Activated naive CD8-positive, alpha-beta T cell (primary cell): ENCODE results near the gene UBE2QL1.
A peak's percentile ranks its signal among the peaks of the same experiment; 100 is the strongest.

Experiments
- H3K27ac Mint-ChIP-seq: one replicate; pipeline ENCODE4 v1.8.0; 2021; ENCODE audit warnings: mixed read lengths
- H3K27me3 Mint-ChIP-seq: one replicate; pipeline ENCODE4 v1.8.0; 2021; ENCODE audit warnings: mixed read lengths
- H3K36me3 Mint-ChIP-seq: one replicate; pipeline ENCODE4 v1.8.0; 2021; ENCODE audit warnings: mixed read lengths
- H3K4me1 Mint-ChIP-seq: one replicate; pipeline ENCODE4 v1.8.0; 2021; ENCODE audit warnings: low read depth, mixed read lengths
- H3K4me3 Mint-ChIP-seq: one replicate; pipeline ENCODE4 v1.8.0; 2021; ENCODE audit warnings: mild to moderate bottlenecking, mixed read lengths
- H3K9me3 Mint-ChIP-seq: one replicate; pipeline ENCODE4 v1.8.0; 2021; ENCODE audit warnings: low read depth, mixed read lengths

Gene UBE2QL1

DNA sequence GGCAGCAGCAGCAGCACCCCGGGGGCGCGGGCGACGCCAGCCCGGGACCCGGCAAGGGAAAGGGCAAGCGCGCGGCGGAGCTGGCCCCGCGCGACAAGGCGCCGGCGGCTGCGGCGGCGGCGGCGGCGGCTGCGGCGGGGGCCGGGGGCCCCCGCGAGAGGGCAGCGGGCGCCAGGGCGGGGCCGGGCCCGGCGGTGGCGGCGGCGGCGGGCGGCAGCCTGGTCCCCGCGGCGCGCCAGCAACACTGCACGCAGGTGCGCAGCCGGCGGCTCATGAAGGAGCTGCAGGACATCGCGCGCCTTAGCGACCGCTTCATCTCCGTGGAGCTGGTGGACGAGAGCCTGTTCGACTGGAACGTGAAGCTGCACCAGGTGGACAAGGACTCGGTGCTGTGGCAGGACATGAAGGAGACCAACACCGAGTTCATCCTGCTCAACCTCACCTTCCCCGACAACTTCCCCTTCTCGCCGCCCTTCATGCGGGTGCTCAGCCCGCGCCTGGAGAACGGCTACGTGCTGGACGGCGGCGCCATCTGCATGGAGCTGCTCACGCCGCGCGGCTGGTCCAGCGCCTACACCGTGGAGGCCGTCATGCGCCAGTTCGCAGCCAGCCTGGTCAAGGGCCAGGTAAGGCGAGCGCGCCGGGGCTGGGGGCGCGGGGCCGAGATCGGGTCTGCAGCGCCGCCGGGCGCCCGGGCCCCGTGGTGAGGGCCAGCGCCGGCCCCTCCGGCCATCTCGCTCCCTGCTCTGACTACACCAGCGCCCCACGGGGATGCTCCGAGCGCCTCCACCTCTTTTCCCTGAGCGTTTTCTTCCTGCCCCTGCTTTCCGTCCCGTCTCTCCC is at the start of gene UBE2QL1:
UBE2QL1 (plus strand) TSS at position 238 of the 843 bp plus-strand sequence; CDS start at position 273, 35 bp downstream.
- Mint-ChIP-seq H3K9me3 (no peaks in the 10 kb centered on the region), H3K4me1 (peaks cover 10% of the 10 kb centered on the region), H3K36me3 (no peaks in the 10 kb centered on the region), H3K27me3 (peaks cover 27% of the 10 kb centered on the region), H3K27ac (no peak within 1 kb of the TSS), H3K4me3 (peak within 1 kb of the TSS; percentile 82)

DNA sequence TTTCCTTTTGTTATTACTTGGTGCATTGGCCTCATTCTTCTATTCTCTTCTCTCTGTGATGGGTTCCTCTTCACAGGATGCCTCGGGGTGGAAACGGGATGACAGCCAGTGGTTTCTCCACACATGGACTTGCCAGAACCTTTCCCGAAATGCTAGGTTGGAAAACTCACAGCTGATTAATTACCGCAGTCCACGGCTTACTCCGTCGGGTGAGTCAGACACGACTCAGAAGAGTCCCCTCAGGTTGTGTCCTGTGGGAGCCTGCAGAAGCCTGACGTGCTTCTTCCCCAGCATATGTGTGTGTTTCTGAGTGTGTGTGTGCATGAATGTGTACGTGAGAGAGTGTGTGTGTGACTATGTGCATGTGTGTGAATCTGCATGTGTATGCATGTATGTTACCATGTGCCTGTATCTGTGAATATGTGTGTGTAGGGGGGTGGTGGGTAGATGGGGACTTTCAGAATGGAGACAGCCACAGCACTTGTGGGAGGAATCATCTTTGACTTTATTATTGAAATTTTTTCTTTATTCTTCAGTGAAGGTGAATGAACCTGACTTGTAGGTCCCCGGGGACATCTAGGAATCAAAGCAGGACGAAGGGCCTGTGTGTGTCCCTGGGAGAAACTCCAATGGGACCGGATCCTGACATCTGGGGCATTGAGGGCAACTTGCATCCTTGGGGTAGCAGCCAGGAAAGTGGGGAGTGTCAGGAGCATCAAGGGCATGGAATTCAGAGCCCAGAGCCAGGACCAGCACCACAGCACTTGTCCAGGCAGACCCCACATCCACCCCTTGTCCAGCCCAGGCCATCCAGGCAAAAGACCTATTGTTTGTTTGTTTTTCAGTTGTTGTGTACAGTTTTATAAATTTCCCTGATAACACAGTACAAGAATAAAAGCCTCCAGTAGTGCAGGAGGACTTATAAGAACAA is 48.4 kb upstream of the UBE2QL1 start:
- Mint-ChIP-seq H3K36me3 (no peaks in the 10 kb centered on the region), H3K27ac (no peak overlapping the region), H3K4me3 (no peak overlapping the region), H3K27me3 (peaks cover 16% of the 10 kb centered on the region), H3K4me1 (no peaks in the 10 kb centered on the region), H3K9me3 (no peaks in the 10 kb centered on the region)

DNA sequence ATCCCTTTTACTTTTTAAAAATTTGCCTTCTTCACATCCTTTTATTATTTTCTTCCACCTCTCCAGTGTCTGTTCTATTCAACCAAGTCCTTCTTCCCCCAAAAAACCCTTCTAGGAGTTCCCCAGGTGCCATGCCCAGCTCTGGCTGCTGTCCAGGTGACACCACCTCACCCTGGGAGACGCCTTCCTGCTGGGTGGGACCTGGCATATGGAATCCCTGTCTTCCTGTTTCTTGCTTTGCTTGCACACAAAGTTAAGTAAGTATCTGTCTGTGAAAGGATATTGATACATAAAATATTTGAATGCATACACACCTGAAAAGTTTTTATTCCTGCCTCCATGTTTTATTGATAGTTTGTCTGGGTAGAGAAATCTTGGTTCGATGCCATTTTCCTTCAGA is 47.2 kb upstream of the UBE2QL1 start:
- peaks cover 12% of the 10 kb centered on the region for H3K27me3 Mint-ChIP-seq
- no peaks in the 10 kb centered on the region for H3K4me1 Mint-ChIP-seq
- no peak overlapping the region for H3K27ac Mint-ChIP-seq
- no peaks in the 10 kb centered on the region for H3K9me3 Mint-ChIP-seq
- no peak overlapping the region for H3K4me3 Mint-ChIP-seq
- no peaks in the 10 kb centered on the region for H3K36me3 Mint-ChIP-seq

DNA sequence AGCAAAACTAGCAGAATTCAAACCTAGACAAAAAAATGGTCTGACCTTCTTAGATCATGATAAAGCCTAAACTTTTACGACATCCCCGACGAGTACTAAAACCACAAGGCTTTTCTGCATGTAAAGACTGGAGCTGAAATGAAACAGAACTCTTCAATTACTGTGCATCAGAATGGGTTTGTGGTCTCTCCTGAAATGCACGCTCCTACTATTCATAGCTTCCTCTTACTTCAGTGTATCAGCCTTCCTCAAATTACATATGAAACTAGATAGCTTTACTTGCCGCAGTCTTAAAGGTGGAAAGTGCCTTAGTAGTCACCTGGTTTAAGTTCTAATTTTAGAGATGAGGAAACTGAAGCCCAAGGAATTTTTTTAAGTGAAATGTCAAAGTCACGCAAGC is 45.7 kb upstream of the UBE2QL1 start:
- Mint-ChIP-seq H3K4me3 (no peak overlapping the region), H3K9me3 (no peaks in the 10 kb centered on the region), H3K27me3 (peaks cover 11% of the 10 kb centered on the region), H3K36me3 (no peaks in the 10 kb centered on the region), H3K4me1 (no peaks in the 10 kb centered on the region), H3K27ac (no peak overlapping the region)

DNA sequence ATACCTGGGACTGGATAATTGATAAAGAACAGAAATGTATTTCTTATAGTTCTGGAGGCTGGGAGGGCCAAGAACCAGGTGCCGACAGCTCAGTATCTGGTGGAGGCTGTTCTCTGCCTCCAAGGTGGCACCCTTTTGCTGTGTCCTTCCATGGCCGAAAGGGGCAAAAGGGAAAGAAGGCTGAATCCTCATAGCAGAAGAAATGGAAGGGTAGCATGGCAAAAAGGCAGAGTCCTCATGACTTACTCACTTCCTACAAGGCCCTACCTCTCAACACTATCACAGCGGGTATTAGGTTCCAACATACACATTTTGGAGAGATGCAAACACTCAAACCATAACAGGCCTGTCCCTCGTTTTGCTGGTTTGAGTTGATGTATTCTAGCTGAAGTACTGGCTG is 45.2 kb upstream of the UBE2QL1 start:
- H3K36me3 Mint-ChIP-seq = no peaks in the 10 kb centered on the region
- H3K27me3 Mint-ChIP-seq = peaks cover 11% of the 10 kb centered on the region
- H3K4me1 Mint-ChIP-seq = no peaks in the 10 kb centered on the region
- no peaks in the 10 kb centered on the region for H3K9me3 Mint-ChIP-seq
- no peak overlapping the region for H3K27ac Mint-ChIP-seq
- H3K4me3 Mint-ChIP-seq = no peak overlapping the region

DNA sequence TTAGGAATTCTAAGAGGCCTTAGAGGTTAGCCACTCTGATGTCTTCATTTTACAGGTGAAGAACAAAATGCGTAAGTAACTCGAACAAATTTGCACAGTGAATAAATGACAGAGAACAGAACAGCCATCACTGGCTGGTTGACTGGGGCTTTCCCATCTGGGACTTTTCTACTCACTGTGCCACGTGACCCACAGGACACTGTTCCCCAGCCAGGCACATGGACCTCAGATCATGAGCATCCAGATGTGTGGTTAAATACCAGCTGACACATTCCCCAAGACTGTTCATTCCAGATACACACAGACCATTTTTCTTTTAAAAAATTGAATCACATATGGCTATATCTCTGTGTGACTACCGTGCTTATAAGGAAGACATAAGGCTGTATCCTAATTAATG is 44.5 kb upstream of the UBE2QL1 start:
- Mint-ChIP-seq H3K27ac (no peak overlapping the region), H3K4me3 (no peak overlapping the region), H3K36me3 (no peaks in the 10 kb centered on the region), H3K27me3 (peaks cover 11% of the 10 kb centered on the region), H3K9me3 (no peaks in the 10 kb centered on the region), H3K4me1 (no peaks in the 10 kb centered on the region)

GRCh38 chr5:6405591-6405990 is 43.1 kb upstream of the UBE2QL1 start:
- Mint-ChIP-seq H3K27me3 (peaks cover 11% of the 10 kb centered on the region), H3K4me3 (no peak overlapping the region), H3K36me3 (no peaks in the 10 kb centered on the region), H3K4me1 (no peaks in the 10 kb centered on the region), H3K9me3 (no peaks in the 10 kb centered on the region), H3K27ac (no peak overlapping the region)

- peaks cover 1% of the 10 kb centered on the region for H3K27me3 Mint-ChIP-seq
- no peak overlapping the region for H3K4me3 Mint-ChIP-seq
- no peaks in the 10 kb centered on the region for H3K4me1 Mint-ChIP-seq
- no peaks in the 10 kb centered on the region for H3K36me3 Mint-ChIP-seq
- no peaks in the 10 kb centered on the region for H3K9me3 Mint-ChIP-seq
- no peak overlapping the region for H3K27ac Mint-ChIP-seq
Observed at GRCh38 chr5:6407558-6408259, 41.0 kb upstream of the UBE2QL1 start.

- Mint-ChIP-seq H3K36me3 (no peaks in the 10 kb centered on the region), H3K4me1 (no peaks in the 10 kb centered on the region), H3K9me3 (no peaks in the 10 kb centered on the region), H3K27ac (no peak overlapping the region), H3K4me3 (no peak overlapping the region), H3K27me3 (no peaks in the 10 kb centered on the region)
Observed at GRCh38 chr5:6408260-6408596, 40.4 kb upstream of the UBE2QL1 start.

- H3K9me3 Mint-ChIP-seq = no peaks in the 10 kb centered on the region
- no peaks in the 10 kb centered on the region for H3K36me3 Mint-ChIP-seq
- no peaks in the 10 kb centered on the region for H3K4me1 Mint-ChIP-seq
- no peak overlapping the region for H3K27ac Mint-ChIP-seq
- no peaks in the 10 kb centered on the region for H3K27me3 Mint-ChIP-seq
- H3K4me3 Mint-ChIP-seq = no peak overlapping the region
Observed at GRCh38 chr5:6408627-6409446, 39.8 kb upstream of the UBE2QL1 start.

- H3K27ac Mint-ChIP-seq = no peak overlapping the region
- H3K9me3 Mint-ChIP-seq = no peaks in the 10 kb centered on the region
- no peaks in the 10 kb centered on the region for H3K4me1 Mint-ChIP-seq
- H3K27me3 Mint-ChIP-seq = peaks cover 4% of the 10 kb centered on the region
- H3K36me3 Mint-ChIP-seq = no peaks in the 10 kb centered on the region
- no peak overlapping the region for H3K4me3 Mint-ChIP-seq
Observed at GRCh38 chr5:6410421-6410820, 38.2 kb upstream of the UBE2QL1 start.

GRCh38 chr5:6411141-6411540 is 37.5 kb upstream of the UBE2QL1 start:
- no peaks in the 10 kb centered on the region for H3K4me1 Mint-ChIP-seq
- H3K27ac Mint-ChIP-seq = no peak overlapping the region
- peaks cover 4% of the 10 kb centered on the region for H3K27me3 Mint-ChIP-seq
- H3K36me3 Mint-ChIP-seq = no peaks in the 10 kb centered on the region
- H3K4me3 Mint-ChIP-seq = no peak overlapping the region
- no peaks in the 10 kb centered on the region for H3K9me3 Mint-ChIP-seq

DNA sequence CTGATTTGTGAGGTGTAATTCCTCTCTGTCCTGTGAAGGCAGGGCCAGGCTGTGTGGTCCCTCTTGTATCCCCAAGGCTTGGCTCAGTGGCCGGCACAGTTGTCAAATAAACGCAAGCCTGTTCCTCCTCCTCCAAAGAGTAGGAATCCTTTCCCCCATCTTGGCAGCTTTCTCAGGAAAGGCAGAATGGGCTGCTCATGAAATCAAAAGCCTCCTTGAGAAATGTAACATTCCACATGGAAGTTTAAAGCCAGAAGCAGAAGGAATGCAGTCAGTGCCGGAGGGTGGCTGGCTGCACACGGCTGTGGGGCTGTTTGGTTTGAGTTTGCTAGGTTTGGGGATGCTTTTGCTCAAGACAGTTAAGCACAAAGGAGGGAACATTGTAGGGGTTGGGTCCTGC is 35.8 kb upstream of the UBE2QL1 start:
- no peaks in the 10 kb centered on the region for H3K36me3 Mint-ChIP-seq
- no peak overlapping the region for H3K4me3 Mint-ChIP-seq
- H3K4me1 Mint-ChIP-seq = no peaks in the 10 kb centered on the region
- H3K27me3 Mint-ChIP-seq = peaks cover 4% of the 10 kb centered on the region
- no peak overlapping the region for H3K27ac Mint-ChIP-seq
- H3K9me3 Mint-ChIP-seq = no peaks in the 10 kb centered on the region

DNA sequence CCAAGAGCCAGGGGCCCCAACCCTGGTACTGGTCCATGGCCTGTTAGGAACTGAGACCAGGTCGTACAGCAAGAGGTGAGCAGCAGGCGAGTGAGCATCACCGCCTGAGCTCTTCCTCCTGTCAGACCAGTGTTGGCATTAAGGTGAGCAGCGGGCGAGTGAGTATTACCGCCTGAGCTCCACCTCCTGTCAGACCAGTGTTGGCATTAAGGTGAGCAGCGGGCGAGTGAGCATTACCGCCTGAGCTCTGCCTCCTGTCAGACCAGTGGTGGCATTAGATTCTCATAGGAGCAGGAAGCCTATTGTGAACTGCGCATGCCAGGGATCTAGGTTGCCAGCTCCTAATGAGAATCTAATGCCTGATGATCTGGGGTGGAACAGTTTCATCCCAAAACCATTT is 31.0 kb upstream of the UBE2QL1 start:
- peaks cover 10% of the 10 kb centered on the region for H3K27me3 Mint-ChIP-seq
- no peaks in the 10 kb centered on the region for H3K4me1 Mint-ChIP-seq
- H3K4me3 Mint-ChIP-seq = no peak overlapping the region
- no peak overlapping the region for H3K27ac Mint-ChIP-seq
- H3K9me3 Mint-ChIP-seq = no peaks in the 10 kb centered on the region
- H3K36me3 Mint-ChIP-seq = no peaks in the 10 kb centered on the region
